Measurements from ENCODE around the gene RPS6KA5.
"Not testable (repeated sequence)": the region's sequence is repeated elsewhere in the genome, so short reads cannot be mapped to it uniquely, and the experiment has no call there.

RPS6KA5 gene

DNA sequence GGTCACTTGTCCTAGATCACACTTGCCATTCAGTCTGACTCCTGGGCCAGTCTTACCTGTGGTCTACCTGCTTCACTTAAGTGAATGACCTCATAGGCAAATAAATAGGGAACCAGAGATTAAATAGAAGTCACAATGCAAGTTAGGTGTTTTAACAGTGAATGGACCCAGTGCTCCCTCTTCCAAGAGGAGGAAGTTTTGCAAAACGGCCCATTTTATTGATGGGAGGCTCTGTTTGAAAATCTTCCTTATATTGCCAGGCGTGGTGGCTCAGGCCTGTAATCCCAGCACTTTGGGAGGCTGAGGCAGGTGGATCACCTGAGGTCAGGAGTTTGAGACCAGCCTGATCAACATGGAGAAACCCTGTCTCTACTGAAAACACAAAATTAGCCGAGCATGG, 79.8 kb downstream of the RPS6KA5 start:
- not testable (repeated sequence) for DNase-seq

DNA sequence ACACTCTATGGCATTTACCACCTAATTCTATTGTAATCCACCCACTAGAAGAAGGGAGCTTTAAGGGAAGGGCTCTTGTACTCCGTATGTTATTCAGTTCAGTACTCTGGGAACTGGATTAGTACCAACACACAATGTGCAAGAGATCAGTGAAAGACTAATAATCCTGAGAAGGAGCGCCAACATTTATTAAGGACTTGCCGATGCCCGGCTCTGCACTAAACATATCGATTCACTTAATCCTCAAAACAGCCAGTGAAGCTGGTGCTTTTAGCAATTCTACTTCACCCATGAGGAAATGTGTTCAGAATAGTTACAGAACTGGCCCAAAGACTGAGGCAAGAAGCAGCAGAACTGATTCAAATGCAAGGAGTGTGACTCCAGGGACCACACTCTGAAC, 80.9 kb downstream of the RPS6KA5 start:
- peak; percentile 26 to 81 for DNase-seq

DNA sequence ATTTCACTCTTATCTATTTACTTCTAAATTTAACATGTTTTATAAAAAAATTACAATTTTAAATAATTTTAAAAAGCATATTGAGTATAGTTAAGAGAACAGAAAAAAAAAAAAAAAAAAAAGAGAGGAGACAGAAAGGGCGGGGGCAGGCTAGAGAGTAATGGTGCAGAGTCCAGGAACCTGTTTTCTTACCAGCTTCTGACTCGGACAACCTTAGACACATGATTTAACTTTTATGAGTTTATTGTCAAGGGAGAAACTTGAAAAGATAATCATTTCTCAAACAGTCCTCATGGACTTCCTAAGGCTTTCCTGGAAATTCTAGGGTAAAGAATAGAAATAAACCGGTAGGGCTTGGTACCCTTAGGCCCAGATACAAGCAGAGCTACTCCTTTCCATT, 84.3 kb downstream of the RPS6KA5 start:
- no peak for DNase-seq

DNA sequence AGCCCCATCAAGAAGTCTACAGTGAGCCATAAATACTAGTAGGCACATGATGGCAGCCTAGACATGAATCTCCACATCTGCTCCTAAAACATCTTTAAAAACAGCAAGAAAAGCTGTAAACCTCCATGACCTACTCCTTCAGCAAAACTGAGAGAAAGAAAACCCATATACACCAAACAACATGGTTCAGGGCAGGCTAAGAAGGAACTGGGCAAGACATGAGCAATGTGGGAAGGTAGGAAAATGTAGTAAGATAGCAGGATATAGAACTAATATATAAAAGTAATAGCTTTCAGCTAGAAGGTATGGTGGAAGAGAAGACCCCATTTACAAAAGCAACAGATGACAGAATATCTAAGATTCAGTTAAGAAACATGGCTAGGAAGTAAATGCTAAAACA, 88.8 kb downstream of the RPS6KA5 start:
- no peak for DNase-seq

DNA sequence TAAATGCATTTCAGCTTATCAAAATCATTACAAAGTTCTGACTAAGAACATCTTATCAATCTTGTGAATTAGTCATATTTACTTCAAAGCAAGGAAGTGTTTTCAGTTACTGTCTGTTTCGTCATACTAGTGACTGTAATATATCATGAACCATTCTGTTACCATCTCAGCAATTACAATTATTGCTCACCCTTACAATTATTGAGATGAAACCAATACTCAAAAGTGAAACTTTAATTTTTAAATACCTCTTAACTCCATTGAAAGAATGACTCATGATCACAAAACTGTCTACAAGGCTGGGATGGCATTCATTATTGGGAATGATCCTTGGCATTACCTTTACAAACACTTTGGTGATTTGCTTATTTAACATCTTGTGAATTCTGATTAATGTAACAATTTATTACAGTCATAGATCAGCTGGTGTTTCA, 90.3 kb downstream of the RPS6KA5 start:
- no peak for DNase-seq

DNA sequence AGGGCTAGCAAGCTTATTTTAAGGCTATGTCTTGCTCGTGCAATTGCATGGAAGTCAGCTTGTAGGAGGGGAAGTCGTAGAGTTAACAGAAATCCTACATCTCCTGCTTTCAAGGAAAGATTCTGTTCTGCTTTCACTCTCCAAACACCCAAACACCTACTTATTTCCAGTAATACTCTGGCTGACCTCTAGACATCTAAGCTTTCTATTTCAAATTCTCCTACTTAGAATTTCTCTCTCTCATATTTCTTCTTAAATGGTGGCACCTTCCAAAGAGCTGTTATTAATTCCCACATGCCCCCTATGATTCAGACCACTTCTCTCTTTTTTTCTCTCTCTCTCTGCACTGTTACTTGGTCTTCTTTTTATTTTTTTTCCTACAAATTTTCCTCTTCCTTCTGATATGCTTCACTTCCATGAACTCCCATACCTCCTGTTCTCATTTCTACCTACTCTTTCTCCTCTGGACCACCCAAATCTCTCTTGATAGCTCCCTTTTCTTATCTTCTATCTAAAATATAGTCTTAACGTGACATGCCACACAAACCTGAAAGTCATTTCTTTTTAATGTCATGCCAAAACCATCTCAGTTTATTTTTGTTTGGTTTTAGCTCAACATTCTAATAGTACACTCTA, 90.8 kb downstream of the RPS6KA5 start:
- no peak for DNase-seq

DNA sequence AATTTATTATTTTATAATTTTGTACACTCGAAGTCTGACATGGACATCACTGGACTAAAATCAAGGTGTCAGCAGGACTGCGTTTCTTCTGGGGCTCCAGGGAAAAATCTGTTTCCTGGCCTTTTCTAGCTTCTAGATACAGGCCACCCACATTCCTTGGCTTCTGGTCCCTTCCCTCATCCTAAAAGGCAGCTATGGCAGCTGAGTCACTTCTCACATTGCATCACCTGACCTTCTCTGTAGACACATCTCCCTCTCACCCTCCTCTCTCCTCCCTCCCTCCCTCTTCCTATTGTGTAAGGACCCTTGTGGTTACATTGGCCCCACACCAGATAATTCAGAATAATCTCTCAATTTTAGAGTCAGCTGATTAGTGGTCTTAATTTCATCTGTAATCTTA, 92.4 kb downstream of the RPS6KA5 start:
- no peak for DNase-seq

DNA sequence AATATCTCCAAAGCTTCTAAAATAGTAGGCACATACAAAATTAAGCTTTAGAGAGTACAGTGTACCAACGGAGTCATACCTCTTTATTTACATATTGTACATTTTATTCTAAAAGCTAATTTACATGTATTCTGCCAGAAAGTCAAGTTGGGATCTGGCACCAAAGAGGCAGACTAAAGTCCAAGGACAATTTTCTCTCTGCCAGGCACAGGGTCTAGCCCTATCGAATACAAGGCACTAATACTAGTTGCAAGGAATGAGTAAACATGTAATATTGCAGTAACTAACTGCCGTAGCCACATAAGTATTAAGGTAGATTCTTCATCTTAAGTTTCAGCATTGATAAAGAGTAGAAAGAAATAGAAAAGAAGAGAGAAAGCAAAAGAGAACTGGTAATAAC, 93.9 kb downstream of the RPS6KA5 start:
- DNase-seq = no peak

DNA sequence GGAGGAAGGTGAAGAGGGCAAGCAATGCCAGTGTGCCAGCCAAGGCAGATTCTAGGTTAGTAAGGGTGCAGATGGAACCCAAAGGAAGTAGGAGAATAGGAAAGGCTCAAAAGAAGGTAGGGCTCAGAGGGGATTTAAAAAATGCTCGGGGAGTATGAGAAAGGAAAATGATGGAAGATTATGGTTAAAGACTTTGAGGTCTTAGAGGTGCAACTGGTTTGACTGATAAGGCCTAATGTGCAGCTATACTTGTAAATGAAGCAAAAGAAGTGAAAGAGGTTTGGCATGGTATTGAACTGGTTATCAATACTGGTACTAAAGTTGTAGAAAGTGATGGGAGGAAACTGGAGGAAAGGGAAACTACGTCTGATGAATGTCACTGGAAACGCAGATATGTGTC, 94.7 kb downstream of the RPS6KA5 start:
- no peak for DNase-seq

DNA sequence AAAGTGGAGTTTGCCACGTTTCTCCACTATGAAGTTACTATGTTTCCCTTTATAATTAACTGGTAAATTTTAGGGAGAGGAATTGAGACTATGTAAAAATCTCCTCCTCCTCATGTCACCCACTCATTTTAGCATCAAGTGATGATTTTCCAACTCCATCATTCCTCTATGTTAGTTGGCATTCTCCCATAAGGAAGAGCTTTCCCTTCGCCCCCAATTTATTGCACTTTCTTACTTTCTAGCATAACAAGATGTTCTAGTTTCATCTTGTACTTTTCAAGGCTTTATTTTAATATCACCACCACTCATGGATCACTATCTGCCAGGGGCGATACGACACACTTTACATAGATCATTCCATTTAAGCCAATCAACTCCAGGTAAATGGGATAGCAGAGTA, 97.1 kb downstream of the RPS6KA5 start:
- no peak for DNase-seq

DNA sequence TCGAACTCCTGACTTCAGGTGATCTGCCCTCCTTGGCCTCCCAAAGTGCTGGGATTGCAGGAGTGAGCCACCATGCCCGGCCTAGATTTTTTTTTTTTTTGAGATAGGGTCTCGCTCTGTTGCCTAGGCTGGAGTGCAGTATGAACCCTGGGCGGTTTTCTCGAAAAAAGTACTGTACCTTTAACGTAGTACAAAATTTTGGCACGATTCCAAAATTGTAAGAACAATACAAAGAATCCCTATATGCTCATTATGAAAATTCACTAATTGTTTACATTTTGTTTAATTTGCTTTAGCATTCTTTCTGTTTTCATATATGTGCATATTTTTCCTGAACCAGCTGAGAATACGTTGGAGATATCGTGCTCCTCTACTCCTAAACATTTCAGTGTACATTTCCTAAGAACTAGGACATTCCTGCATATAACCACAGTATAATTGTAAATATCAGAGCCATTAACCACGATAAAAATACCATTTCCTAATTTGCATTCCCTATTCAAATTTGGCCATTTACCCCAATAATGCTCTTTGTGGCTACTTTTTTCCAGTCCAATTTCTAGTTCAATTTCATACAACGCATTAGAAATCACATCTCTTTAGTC, 97.8 kb downstream of the RPS6KA5 start:
- DNase-seq = no peak

DNA sequence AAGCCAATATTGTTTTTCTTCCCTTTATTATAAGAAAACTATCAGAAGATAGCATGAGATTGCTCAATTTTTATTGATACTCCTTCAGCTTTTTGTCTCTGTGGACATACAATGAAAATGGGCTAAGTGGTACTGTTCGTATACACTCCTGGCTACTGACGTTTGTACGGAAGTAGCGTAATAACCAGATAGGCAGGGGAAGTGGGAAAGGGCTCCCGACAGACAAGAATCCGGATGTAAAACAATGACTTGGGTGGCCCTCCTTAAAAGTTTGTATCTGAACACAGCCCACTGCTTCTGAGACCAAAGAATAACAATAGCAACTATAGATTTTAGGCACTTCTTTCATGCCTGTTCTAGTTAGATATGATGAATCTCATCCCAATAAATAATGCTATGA, 99.6 kb downstream of the RPS6KA5 start:
- no peak for DNase-seq

DNA sequence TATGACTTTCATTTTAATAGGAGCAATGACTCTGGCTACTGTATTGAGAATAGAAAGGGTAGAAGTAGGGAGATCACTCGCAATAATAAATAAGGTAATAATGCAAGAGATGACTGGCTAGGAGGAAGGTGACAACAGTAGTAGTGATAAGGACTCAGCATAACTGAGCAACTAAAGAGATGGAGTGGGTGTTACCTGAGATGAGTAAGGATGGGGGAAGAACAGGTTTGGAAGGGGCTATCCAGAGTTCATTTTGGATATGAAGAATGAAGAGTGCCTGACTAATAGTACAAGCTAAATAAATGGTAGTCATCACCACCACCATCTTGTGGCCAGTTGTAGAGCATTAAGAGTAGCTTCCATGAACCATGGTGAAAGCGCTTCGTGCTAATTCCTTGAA, 101.1 kb downstream of the RPS6KA5 start:
- no peak for DNase-seq

DNA sequence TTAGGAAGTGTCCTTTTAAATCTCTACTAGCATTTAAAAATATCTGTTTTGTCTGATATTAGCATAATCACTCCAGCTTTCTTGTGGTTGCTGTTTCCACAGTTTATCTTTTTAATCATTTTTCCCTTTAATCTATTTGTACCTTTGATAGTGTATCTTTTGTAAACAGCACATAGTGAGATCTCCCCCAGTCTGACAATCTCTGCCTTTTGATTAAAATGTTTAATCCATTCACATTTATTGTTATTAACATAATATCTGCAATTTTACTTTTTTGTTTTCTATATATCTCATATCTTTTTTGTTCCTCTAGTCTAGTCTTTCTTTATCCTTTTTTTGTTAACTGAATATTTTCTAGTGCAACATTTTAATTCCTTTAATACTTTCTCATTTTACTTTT, 104.2 kb downstream of the RPS6KA5 start:
- no peak for DNase-seq

DNA sequence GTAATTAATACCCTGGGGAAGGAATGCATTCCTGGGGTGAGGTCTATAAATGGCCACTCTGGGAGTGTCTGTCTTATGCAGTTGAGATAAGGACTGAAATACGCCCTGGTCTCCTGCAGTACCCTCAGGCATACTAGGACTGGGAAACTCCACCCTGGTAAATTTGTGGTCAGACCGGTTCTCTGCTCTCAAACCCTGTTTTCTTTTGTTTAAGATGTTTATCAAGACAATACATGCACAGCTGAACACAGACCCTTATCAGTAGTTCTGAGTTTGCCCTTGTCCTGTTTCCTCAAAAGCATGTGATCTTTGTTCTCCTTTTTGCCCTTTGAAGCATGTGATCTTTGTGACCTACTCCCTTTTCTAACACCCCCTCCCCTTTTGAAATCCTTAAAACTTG, 106.8 kb downstream of the RPS6KA5 start:
- DNase-seq = not testable (repeated sequence)

DNA sequence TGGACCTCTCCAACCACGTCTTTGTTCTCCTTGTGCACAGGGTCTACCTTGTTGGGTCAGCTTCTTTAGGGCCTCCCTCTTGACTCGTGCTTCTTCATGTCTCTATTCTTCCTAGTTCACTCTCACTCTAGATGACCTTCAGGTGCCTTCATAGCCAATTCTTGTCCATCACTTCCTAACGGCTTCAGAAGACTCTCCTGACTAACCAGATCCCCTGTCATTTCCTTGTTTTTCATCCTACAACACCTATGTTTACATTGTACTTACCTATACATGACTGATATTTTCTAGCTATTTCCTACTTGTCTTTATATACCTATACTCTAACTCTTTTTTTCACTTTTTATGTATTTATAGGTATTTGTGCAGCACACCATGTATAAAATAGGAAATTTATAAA, 117.1 kb downstream of the RPS6KA5 start:
- no peak for DNase-seq

DNA sequence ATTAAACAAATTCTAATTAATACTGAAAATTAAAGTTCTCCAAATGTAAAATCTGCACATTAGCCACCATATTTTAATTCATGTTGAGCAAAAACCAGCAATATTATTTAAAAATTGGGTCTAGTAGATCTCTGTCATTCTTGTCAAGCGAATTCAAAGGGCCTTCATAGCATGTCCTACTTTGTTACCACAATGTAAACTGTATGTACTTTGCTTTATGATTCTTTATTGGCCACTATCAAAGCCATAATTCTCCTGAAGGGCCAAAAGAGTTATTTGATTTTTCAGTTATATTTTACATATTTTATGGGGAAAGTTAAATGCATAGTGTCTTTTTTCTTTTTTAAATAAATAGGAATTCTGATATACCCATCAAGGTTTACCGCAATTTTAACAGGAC, 117.9 kb downstream of the RPS6KA5 start:
- no peak for DNase-seq

DNA sequence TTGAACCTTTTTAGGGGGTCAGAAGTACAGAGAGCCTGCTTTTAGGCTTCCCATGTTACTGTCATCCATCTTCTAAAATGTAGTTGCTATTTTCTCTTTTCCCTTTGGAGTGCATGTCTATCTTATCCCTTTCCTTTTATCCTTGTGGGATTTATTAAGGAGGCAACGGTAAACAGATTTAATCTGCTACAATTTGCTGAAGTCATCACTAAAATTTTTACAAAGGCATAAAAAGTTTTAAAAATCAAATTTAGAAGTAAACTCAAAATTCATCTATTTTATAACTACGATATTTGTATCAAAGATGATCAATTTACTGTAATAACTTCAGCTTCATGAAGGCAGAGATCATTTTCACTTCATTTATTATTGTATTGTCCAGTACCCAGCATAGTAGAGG, 118.7 kb downstream of the RPS6KA5 start:
- no peak for DNase-seq

DNA sequence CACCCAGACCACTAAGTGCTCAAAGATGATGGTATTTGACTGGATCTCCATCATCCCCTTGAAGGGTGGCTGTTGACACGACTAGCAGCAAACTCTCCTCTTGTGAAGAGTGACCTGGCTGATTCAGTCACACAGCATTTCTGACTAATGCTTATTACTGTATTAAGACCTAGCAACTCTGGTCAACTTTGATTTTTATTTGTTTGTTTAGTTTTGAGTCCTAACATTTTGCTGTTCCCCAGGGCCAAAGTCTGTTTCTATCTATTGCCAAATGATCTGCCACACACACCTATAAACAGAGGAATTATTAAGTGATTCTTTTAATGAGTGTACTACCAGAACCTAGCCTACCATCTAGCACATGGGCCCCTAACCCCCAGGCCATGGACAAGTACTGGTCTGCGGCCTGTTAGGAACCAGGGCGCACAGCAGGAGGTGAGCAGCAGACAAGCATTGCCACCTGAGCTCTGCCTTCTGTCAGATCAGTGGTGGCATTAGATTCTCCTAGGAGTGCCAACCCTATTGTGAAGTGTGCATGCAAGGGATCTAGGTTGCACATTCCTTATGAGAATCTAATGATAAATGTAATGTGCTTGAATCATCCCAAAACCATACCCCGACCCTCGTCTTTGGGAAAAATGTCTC, 120.0 kb downstream of the RPS6KA5 start:
- DNase-seq = no peak

DNA sequence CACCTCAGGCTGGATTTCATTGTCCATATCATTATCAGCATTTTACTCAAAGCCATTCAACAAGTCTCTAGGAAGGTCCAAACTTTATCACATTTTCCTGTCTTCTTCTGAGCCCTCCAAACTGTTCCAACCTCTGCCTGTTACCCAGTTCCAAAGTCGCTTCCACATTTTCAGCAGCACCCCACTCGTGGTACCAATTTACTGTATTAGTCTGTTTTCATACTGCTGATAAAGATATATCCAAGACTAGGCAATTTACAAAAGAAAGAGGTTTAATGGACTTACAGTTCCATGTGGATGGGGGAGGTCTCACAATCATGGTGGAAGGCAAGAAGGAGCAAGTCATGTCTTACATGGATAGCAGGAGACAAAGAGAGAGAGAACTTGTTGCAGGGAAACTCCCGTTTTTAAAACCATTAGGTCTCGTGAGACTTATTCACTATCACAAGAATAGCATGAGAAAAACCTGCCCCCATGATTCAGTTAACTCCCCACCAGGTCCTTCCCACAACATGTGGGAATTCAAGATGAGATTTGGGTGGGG, 121.1 kb downstream of the RPS6KA5 start:
- not testable (repeated sequence) for DNase-seq

DNA sequence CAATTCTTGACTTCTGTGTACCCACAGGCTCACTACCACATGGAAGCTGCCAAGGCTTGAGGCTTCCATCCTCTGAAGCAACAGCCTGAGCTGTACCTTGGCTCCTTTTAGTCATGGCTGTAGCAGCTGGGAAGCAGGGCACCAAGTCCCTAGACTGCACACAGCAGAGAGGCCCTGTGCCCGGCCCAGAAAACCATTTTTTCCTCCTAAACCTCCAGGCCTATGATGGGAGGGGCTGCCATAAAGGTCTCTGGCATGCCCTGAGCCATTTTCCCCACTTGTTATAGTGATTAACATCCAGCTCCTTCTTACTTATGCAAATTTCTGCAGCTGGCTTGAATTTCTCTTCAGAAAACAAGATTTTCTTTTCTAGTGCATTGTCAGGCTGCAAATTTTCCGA, 121.8 kb downstream of the RPS6KA5 start:
- no peak for DNase-seq

DNA sequence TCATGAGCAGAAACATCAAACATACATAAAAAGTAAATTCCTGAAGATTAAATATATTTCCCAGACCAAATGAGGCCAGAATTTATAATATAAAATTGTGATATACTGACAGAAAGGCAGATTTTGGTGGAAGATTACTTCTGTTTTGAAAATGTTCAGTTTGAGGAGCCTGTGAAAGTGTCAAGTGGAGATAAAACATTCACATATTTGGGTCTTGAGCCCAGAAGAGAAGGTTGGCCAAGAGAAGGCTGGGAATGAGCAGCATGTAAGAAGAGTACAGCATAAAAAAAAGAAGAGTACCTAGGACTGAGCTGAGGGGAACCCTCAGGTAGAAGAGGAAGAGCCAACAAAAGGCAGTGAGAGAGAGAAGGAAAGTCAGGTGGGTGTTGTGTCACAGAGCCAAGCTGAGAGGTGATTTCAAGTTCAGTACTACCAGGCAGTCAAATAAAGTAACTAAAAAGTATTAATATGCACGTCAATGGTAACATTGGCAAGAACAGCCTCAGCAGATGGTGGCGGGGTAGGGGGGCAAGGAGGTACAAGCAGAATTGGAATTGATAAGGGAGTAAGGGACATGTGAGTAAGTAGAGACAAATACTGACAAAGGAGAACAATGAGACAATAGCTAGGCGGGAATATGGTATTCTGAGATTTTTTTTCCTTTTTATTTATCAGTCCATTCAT, 123.5 kb downstream of the RPS6KA5 start:
- DNase-seq = no peak

DNA sequence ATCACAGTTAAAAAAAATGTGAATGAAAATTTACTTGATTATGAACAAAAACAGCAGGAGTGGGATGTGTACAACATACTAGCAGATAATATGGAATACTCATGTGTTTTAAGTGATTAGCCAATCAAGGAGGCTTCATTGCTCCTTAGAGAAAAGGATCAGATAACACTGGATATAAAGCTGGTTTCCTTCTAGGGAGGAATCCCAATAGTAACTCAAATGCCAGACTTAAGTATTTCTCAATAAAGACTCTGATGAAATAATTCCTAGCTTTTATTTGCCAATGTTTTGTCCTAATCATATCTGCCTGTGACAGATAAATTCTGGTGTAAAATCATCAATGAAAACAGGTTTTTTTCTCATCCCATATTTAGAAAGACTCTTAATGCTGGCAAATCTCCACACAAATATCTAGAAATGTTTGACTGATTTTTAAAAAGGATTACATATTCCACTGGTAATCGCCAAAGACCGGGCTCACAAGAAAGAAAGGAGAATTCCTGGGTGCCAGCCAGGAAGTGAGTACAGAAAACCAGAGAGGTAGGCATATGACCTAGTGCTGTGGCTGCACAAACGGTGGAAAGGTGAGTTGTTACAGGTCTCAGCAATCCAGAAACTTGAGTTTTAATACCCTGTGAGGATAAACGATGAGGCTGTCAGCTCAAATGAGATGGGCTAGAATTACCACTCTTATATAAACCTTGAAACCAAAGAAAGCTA, 135.7 kb downstream of the RPS6KA5 start:
- DNase-seq = peak in 1 of 2 experiments; percentile 24

All from NCI-H524 (cell line).